ENCODE results near the gene WDFY1. TPM values are rescaled to one million over a fixed set of nuclear protein-coding genes. Genes with fewer than 3 reads are reported as not detected.
"Not testable (repeated sequence)": the region's sequence is repeated elsewhere in the genome, so short reads cannot be mapped to it uniquely, and the experiment has no call there.

WDFY1 gene
- total RNA-seq, 1 experiment from 2014 or later, result 37.5 TPM

DNA sequence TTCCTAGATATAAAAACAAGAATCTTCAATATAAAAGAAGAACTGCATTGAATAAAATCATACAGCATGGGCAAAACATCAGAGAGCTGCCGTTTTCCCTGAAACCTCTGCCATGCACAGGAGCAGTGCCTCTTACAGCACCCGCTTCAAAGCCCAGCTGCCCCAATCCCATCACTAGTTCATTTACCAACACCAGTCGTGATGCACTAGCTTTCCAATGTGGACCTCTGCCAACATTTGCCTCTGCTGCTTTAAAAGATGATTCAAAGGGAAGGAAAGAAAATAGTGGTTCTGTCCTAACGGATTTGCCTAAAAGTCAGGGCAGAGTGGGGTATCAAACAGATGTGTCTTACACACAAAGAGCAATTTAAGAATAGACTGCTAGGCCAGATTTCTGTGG, 64.3 kb downstream of the WDFY1 start:
- Mint-ChIP-seq H3K27me3 (ENCODE audit: unreplicated experiment) (no peaks in the 10 kb centered on the region), H3K4me3 (ENCODE audit: low read depth, unreplicated experiment) (no peak overlapping the region), H3K27ac (ENCODE audit: unreplicated experiment) (no peak overlapping the region), H3K9me3 (ENCODE audit: low read depth, unreplicated experiment) (no peaks in the 10 kb centered on the region), H3K36me3 (ENCODE audit: insufficient read depth, unreplicated experiment) (peaks cover 21% of the 10 kb centered on the region), H3K4me1 (ENCODE audit: low read depth, unreplicated experiment) (no peaks in the 10 kb centered on the region)
- DNase-seq, result no peak
- TF ChIP-seq, protein P1, sequence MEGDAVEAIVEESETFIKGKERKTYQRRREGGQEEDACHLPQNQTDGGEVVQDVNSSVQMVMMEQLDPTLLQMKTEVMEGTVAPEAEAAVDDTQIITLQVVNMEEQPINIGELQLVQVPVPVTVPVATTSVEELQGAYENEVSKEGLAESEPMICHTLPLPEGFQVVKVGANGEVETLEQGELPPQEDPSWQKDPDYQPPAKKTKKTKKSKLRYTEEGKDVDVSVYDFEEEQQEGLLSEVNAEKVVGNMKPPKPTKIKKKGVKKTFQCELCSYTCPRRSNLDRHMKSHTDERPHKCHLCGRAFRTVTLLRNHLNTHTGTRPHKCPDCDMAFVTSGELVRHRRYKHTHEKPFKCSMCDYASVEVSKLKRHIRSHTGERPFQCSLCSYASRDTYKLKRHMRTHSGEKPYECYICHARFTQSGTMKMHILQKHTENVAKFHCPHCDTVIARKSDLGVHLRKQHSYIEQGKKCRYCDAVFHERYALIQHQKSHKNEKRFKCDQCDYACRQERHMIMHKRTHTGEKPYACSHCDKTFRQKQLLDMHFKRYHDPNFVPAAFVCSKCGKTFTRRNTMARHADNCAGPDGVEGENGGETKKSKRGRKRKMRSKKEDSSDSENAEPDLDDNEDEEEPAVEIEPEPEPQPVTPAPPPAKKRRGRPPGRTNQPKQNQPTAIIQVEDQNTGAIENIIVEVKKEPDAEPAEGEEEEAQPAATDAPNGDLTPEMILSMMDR (IDR thresholded peaks at IDR 0.05; ENCODE audit: unreplicated experiment), result no peak
- CTCF ChIA-PET, result interaction anchor here (0.7 kb wide), 1 partner anchor 34 kb away, joined by 4 read pairs; no protein-coding TSS in a partner anchor
- BruUV-seq (replicated peaks), result no TSS peak
- intact Hi-C loops (cut with micrococcal nuclease; ENCODE audit: unreplicated experiment), result no loop called here

DNA sequence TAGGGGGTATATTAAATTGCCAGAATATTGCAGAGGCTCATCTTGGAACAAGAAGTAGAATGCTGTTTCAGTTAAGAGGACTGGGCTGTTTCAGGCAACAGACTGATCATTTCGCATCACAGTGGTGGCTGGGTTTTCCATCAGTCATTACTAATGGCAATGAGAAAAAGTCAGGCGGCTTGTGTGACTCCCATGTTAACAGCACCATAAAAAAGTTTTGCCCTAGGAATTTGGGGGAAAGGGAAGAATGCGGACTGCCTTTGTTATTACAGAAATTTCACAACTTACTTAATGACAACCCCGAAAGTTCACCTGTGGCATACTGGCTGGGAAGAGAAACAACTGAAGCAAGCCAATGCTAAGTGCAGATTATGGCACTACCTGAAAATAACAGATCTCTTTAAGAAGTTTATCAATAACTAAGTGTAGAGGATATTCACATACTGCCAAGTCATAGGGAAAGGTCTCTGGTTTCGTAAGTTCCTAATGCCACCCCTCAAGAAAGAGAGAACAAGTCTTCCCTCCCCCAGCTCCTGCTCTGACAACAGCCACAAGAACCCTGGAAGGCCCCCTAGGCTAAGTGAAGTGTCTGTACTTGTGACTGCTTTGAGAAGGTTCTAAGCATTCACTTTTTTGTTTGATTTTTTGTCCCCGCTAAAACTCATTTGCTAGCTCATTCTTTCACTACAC, 67.3 kb downstream of the WDFY1 start:
- H3K27ac Mint-ChIP-seq (ENCODE audit: unreplicated experiment), result no peak overlapping the region
- TF ChIP-seq, protein P1 (IDR thresholded peaks at IDR 0.05; ENCODE audit: unreplicated experiment), result no peak
- H3K36me3 Mint-ChIP-seq (ENCODE audit: insufficient read depth, unreplicated experiment), result peaks cover 11% of the 10 kb centered on the region
- H3K4me1 Mint-ChIP-seq (ENCODE audit: low read depth, unreplicated experiment), result no peaks in the 10 kb centered on the region
- no peaks in the 10 kb centered on the region for H3K9me3 Mint-ChIP-seq (ENCODE audit: low read depth, unreplicated experiment)
- CTCF ChIA-PET, result no interaction called here
- no peaks in the 10 kb centered on the region for H3K27me3 Mint-ChIP-seq (ENCODE audit: unreplicated experiment)
- intact Hi-C loops (cut with micrococcal nuclease; ENCODE audit: unreplicated experiment), result no loop called here
- no peak overlapping the region for H3K4me3 Mint-ChIP-seq (ENCODE audit: low read depth, unreplicated experiment)
- no peak for DNase-seq
- BruUV-seq (replicated peaks), result TSS peak; percentile 30

DNA sequence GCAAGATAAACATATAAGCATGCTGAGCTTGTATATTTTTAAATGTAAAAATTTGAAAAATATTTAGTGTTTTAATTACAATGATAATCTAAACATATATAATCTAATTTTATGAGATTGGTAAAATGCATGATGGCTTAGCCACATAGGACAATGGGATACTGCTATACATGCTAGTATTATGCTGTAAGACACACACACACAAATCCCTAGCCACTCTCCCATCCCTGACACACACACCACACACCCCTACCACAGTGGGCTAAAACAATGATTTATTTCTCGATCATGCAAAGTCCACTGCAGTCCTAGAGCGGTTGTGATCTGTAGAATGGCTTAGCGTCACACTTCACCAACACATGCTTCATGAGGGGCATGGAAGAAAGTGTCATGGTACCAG, 71.5 kb downstream of the WDFY1 start:
- CTCF ChIA-PET, result no interaction called here
- Mint-ChIP-seq H3K27me3 (ENCODE audit: unreplicated experiment) (no peaks in the 10 kb centered on the region), H3K9me3 (ENCODE audit: low read depth, unreplicated experiment) (no peaks in the 10 kb centered on the region), H3K27ac (ENCODE audit: unreplicated experiment) (no peak overlapping the region), H3K36me3 (ENCODE audit: insufficient read depth, unreplicated experiment) (peaks cover 5% of the 10 kb centered on the region), H3K4me1 (ENCODE audit: low read depth, unreplicated experiment) (no peaks in the 10 kb centered on the region), H3K4me3 (ENCODE audit: low read depth, unreplicated experiment) (no peak overlapping the region)
- no peak for DNase-seq
- BruUV-seq (replicated peaks), result no TSS peak
- intact Hi-C loops (cut with micrococcal nuclease; ENCODE audit: unreplicated experiment), result no loop called here
- TF ChIP-seq, protein P1 (IDR thresholded peaks at IDR 0.05; ENCODE audit: unreplicated experiment), result no peak

DNA sequence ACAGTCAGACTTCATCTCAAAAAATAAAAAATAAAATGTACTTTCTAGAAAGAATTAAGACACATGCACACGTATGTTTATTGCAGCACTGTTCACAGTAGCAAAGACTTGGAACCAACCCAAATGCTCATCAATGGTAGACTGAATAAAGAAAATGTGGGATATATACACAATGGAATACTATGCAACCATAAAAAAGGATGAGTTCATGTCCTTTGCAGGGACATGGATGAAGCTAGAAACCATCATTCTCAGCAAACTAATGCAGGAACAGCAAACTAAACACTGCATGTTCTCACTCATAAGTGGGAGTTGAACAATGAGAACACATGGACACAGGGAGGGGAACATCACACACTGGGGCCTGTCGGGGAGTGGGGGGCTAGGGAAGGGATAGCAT, 72.4 kb downstream of the WDFY1 start:
- H3K9me3 Mint-ChIP-seq (ENCODE audit: low read depth, unreplicated experiment); H3K27me3 Mint-ChIP-seq (ENCODE audit: unreplicated experiment); DNase-seq; H3K27ac Mint-ChIP-seq (ENCODE audit: unreplicated experiment); intact Hi-C loops (cut with micrococcal nuclease; ENCODE audit: unreplicated experiment); CTCF ChIA-PET; BruUV-seq (replicated peaks); H3K4me1 Mint-ChIP-seq (ENCODE audit: low read depth, unreplicated experiment); H3K4me3 Mint-ChIP-seq (ENCODE audit: low read depth, unreplicated experiment); H3K36me3 Mint-ChIP-seq (ENCODE audit: insufficient read depth, unreplicated experiment): not testable (repeated sequence)

DNA sequence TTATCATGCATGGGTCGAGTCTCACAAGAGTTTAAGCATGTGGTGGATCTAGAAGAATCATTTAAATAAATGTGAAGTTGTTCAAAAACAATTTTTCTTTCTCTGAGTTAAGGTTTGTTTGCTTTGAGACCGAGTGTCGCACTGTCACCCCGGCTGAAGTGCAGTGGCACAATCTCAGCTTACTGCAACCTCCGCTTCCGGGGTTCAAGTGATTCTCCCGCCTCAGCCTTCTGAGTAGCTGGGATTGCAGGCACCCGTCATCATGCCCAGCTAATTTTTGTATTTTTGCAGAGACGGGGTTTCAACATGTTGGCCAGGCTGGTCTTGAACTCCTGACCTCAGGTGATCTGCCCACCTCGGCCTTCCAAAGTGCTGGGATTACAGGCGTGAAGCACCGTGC, 73.5 kb downstream of the WDFY1 start:
- H3K27ac Mint-ChIP-seq (ENCODE audit: unreplicated experiment); BruUV-seq (replicated peaks); H3K4me3 Mint-ChIP-seq (ENCODE audit: low read depth, unreplicated experiment); H3K4me1 Mint-ChIP-seq (ENCODE audit: low read depth, unreplicated experiment); H3K9me3 Mint-ChIP-seq (ENCODE audit: low read depth, unreplicated experiment); H3K36me3 Mint-ChIP-seq (ENCODE audit: insufficient read depth, unreplicated experiment); DNase-seq; intact Hi-C loops (cut with micrococcal nuclease; ENCODE audit: unreplicated experiment); H3K27me3 Mint-ChIP-seq (ENCODE audit: unreplicated experiment); CTCF ChIA-PET: not testable (repeated sequence)

All from Calu3 (cell line).